ENCODE data around the gene SMARCA1.

DNA sequence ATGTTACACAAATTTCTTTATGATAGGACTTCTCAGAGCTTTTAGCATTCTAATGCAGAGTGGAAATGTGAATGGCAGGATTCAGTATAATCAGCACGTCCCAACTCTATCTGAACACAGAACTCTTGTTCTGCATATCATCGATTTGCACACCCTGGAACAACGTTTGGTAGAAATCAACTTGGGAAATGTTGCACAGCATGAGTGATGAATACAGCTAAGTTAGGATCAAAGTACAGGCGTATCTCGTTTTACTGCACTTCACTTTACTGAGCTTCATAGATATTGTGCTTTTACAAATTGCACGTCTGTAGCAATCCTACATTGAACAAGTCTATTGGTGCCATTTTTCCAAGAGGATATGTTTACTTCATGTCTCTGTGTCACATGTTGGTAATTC lies 70.8 kb downstream of the SMARCA1 start:
- TF ChIP-seq, protein P1, sequence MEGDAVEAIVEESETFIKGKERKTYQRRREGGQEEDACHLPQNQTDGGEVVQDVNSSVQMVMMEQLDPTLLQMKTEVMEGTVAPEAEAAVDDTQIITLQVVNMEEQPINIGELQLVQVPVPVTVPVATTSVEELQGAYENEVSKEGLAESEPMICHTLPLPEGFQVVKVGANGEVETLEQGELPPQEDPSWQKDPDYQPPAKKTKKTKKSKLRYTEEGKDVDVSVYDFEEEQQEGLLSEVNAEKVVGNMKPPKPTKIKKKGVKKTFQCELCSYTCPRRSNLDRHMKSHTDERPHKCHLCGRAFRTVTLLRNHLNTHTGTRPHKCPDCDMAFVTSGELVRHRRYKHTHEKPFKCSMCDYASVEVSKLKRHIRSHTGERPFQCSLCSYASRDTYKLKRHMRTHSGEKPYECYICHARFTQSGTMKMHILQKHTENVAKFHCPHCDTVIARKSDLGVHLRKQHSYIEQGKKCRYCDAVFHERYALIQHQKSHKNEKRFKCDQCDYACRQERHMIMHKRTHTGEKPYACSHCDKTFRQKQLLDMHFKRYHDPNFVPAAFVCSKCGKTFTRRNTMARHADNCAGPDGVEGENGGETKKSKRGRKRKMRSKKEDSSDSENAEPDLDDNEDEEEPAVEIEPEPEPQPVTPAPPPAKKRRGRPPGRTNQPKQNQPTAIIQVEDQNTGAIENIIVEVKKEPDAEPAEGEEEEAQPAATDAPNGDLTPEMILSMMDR (IDR thresholded peaks at IDR 0.05) = no peak
- TF ChIP-seq GABPB1 (CRISPR knock-in tag; IDR thresholded peaks at IDR 0.05) (no peak), ZNF232 (CRISPR knock-in tag; IDR thresholded peaks at IDR 0.05) (no peak), JUN (CRISPR knock-in tag; IDR thresholded peaks at IDR 0.05) (no peak), JAZF1 (CRISPR knock-in tag; IDR thresholded peaks at IDR 0.05) (no peak)
- TF ChIP-seq, protein P2, sequence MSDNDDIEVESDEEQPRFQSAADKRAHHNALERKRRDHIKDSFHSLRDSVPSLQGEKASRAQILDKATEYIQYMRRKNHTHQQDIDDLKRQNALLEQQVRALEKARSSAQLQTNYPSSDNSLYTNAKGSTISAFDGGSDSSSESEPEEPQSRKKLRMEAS (CRISPR knock-in tag; IDR thresholded peaks at IDR 0.05) = no peak

Data from WTC11 (cell line).